Neural cell (in vitro differentiated cells): ENCODE measurements around the gene ADGRG1.

Source experiments
- CTCF ChIP-seq: fragments of 450-650 bp; IDR thresholded peaks from 2 replicates; pipeline ENCODE4 v1.5.1; 2014; ENCODE audit warnings: antibody characterized with exemption, mild to moderate bottlenecking, moderate library complexity; ENCODE audit not compliant: poor library complexity, severe bottlenecking
- EZH2 ChIP-seq: fragments of 200-600, 300-800 bp; shearing (Covaris generic), sonication (generic); IDR thresholded peaks from 2 replicates; pipeline ENCODE4 v1.6.1; 2014; ENCODE audit warnings: antibody characterized with exemption, low read length, borderline replicate concordance, mild to moderate bottlenecking; ENCODE audit not compliant: insufficient read depth, poor library complexity, severe bottlenecking
- MXI1 ChIP-seq: fragments of 450-650 bp; conservative IDR thresholded peaks from 2 replicates; pipeline ENCODE4 v1.6.1; 2014; ENCODE audit warnings: antibody characterized with exemption, mild to moderate bottlenecking; ENCODE audit not compliant: poor library complexity, severe bottlenecking
- POLR2AphosphoS5 ChIP-seq: IDR thresholded peaks from 2 replicates; pipeline ENCODE4 v1.6.1; 2012
- REST ChIP-seq: IDR thresholded peaks from 2 replicates; pipeline ENCODE4 v1.6.1; 2012; ENCODE audit warnings: borderline replicate concordance

GRCh38 chr16:57634171-57634570, 5.7 kb downstream of the ADGRG1 start:
- TF ChIP-seq POLR2AphosphoS5 (no peak), EZH2 (no peak), REST (no peak), CTCF (no peak), MXI1 (no peak)
